HG03280 (cell line): ENCODE measurements around the gene RAB31.
"Not testable (repeated sequence)": the region's sequence is repeated elsewhere in the genome, so short reads cannot be mapped to it uniquely, and the experiment has no call there.

Source experiments
- ATAC-seq: cut with Tn5 transposase; IDR thresholded peaks from one replicate; pipeline ENCODE4 v1.9.1; 2021; ENCODE audit warnings: mild to moderate bottlenecking, moderate library complexity; ENCODE audit not compliant: unreplicated experiment

RAB31 gene

DNA sequence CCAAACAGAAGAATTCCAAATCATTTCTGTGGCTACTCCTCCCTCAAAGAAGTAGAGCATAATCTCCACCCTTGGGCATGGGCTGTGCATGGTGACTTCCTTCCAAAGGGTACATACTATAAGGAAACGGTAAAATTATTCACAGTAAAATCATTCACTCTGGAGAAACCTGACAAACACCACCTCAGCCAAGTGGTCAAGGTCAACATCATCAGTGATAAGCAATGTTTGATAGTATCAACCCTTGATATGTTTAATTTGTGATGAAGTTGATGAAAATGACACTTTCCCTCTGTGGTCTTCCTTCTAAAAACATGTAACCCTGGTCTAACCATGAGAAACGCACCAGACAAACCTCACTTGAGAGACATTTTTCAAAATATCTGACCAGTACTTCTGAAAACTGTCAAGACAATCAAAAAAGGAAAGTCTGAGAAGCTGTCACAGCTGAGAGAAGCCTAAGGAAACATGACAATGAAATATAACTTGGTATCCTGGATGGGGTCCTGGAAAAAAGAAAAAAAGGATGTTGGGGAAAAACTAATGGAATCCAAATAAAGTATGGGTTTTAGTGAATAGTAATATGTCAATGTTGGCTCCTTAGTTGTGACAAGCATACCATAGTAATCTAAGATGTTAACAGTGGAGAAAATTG, 168.2 kb downstream of the RAB31 start:
- no peak for ATAC-seq

- ATAC-seq: no peak
Observed at GRCh38 chr18:9876867-9877654, 169.0 kb downstream of the RAB31 start.

DNA sequence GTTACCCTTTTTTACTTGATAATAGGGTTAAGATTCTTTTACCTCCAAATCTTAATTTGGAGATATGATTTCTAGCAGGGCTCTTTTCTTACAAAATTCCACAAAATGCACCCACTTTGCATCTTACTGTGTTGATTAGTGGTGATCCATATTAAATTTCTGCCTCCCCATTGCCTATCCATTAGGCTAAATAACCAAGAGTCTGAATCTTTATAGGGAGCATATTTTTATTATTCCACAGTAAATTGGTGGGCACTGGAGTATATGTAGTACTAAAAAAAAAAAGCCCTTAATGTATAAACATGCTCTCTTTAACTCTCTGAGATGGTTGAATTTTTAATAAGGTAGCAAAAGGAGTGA, 169.5 kb downstream of the RAB31 start:
- no peak for ATAC-seq

- no peak for ATAC-seq
Observed at GRCh38 chr18:9878095-9878494, 170.0 kb downstream of the RAB31 start.

DNA sequence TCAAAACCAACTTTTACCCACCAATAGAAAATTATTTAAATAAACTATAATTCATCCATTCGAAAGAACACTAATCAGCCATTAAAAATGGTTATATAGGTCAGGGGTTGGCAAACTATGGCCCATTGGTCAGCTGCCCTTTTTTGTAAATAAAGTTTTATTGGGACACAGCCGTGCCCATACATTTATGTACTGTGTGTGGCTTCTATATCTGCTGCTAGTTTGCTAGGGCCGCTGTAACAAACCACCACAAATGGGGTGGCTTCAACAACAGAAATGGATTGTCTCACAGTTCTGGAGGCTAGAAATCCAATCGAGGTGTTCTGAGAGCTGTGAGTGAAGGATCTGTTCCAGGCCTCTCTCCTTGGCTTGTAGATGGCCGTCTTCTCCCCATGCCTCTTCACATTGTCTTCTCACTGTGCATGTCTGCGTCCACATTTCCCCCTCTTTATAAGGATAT, 170.7 kb downstream of the RAB31 start:
- no peak for ATAC-seq

DNA sequence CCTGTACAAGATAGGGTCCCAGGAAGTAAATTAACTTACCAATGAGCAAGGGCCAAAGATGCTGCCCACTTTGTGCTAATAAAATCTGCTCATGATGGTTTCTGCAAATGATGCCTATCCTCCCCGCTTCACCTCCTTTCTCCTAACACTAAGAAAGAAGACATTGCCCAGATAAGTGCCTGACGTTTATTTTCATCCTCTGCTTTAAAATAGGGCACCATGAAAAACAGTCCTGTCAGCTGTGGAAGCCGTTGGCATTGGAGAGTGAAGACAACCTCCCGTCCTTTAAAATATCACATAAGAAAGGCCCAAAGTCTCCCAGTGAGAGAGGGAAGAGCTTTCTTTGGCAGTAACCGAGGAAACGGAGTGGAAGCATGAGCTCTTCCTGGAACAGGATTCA, 176.0 kb downstream of the RAB31 start:
- ATAC-seq: no peak

DNA sequence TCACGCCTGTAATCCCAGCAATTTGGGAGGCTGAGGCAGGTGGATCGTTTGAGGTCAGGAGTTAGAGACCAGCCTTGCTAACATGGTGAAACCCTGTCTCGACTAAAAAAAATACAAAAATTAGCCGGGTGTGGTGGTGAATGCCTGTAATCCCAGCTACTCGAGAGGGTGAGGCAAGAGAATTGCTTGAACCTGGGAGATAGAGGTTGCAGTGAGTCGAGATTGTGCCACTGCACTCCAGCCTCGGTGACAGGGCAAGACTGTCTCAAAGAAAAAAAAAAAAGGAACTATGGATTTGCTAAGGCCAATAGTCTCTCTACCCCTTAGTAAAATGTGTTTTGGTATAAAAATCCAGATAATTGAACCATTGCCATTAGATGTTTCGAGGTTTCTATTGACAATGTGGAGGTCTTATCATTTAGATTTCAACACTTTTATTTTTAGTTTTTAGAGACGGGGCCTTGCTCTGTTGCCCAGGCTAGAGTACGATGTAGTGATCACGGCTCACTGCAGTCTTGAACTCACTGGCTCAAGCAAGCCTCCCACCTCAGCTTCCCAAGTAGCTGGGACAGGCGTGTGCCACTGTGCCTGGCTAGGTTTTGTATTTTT, 176.5 kb downstream of the RAB31 start:
- ATAC-seq: no peak

DNA sequence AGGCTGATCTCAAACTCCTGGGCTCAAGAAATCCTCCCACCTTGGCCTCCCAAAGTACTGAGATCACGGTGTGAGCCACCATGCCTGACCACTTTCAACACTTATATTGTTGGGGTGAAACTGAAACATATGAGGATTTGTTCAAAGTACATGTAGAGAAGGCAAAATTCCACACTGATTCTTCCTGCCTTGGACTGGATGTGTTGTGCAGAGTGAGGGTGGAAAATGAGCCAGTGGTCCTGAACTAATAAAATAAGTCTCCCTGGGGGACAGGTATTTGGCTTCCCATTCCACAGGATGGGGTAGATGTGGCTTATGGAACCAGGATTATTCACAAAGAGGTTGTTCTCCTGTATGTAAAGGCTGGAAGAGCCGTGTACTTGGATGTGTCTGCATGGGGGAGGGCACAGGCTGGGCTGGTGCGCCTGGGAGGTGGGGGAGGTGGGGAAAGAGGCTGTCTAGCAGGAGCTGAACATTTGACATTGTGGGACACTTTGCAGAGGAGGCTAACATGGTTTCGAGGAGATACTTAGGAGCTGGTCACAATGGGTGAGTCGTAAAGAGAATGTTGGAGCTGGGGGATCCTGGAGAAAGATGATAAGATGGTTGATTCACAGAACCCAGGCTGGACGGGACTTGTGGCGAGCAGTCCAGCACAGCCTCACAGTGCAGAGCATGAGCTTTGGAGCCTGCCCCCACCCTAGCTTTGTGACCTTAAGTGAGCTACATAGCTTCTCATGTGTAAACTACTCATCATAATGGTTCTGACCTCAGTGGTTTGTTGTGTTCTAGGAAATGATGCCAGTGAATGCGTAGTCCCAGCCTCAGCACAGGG, 177.3 kb downstream of the RAB31 start, which contains the start of gene TXNDC2:
TSS of gene TXNDC2 (plus strand) at position 804 of the 835 bp plus-strand sequence. CDS start 708 bp downstream, outside the sequence.
- ATAC-seq: no peak

DNA sequence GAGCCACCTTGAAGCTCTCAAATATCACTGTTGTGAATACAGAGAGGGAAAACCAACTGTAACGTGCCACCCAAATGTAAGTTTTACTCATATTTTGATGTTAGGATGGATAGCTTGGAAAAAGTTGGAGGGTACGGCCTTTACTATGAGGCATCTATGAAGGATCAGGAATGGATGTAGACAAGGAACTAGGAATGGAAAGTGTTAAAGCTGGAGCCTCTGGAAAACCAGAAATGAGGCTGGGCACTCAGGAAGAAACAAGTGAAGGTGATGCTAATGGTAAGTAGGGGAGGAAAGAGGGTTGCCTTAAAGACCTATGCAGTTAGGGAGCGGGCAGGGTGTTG, 177.9 kb downstream of the RAB31 start:
- ATAC-seq: no peak

GRCh38 chr18:9887992-9888391, 179.9 kb downstream of the RAB31 start:
- ATAC-seq: no peak

DNA sequence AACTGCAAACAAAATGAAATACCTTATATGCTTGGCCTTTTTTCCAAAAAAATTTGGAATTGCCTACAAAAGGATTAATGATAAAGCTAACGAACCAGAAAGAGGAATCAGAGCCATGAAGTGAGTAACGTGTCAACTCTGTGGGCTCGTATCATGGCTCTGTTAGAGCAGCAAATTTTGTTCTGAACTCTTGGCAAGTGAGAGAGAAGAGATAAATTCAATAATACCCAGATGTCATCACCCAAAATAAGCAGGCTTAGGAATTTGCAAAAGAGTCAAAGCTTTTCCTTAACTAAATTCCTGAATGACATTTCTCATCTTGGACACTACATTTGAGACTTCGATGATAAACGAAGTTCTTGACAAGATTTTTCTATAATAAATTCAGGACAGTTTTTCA, 182.1 kb downstream of the RAB31 start:
- no peak for ATAC-seq

- no peak for ATAC-seq
Observed at GRCh38 chr18:9890957-9891356, 182.9 kb downstream of the RAB31 start.

DNA sequence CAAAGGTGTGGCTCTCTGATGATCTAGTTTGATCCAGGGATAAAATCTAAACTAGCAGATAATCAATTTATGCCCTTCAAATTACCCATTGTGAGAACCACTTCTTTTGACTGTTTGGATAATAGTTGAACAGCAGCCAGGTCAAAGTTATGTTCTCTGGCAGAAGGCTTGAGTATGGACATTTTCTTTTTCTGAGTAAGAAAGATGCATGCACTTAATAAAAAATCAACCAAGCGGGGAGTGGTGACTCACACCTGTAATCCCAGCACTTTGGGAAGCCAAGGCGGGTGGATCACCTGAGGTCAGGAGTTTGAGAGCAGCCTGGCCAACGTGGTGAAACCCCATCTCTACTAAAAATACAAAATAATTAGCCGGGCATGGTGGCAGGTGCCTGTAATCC, 183.4 kb downstream of the RAB31 start:
- ATAC-seq: not testable (repeated sequence)

DNA sequence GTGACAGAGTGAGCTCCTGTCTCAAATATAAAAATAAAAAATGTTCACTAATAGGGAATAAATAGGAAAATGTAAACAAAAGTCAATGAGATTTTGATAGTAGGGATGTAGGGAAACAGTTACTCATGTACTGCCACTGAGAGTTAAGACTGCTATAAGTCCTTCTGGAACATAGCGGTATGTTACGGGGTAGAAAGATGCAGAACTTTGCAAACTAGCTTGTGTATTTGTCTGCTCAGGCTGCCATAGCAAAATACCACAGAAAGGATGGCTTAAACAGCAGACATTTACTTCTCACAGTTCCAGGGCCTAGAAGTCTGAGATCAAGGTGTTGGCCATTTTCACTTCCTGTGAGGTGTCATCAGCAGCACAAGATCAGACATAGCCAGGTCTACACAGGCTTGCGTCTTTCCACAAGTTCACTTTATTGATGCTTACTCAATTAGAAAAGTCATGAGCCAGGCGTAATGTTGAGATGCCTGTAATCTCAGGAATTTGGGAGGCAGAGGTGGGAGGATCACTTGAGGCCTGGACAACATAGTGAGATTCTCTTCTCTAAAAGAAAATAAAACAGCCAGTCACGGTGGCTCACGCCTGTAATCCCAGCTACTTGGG, 186.5 kb downstream of the RAB31 start:
- ATAC-seq: no peak

- ATAC-seq: no peak
Observed at GRCh38 chr18:9897129-9897528, 189.0 kb downstream of the RAB31 start.

GRCh38 chr18:9897787-9898291, 189.7 kb downstream of the RAB31 start:
- not testable (repeated sequence) for ATAC-seq

- ATAC-seq: no peak
Observed at GRCh38 chr18:9898792-9899549, 190.9 kb downstream of the RAB31 start.

GRCh38 chr18:9899550-9899930, 191.4 kb downstream of the RAB31 start:
- not testable (repeated sequence) for ATAC-seq

- no peak for ATAC-seq
Observed at GRCh38 chr18:9900699-9901098, 192.6 kb downstream of the RAB31 start.

- ATAC-seq: no peak
Observed at GRCh38 chr18:9901377-9901776, 193.3 kb downstream of the RAB31 start.
